OCI-LY3 (cell line): Measurements from ENCODE around the gene METAP1.
"Not testable (repeated sequence)": the region's sequence is repeated elsewhere in the genome, so short reads cannot be mapped to it uniquely, and the experiment has no call there.

Experiments
- H2AFZ ChIP-seq: fragments of 200-600, 300-600 bp; shearing (Covaris generic); 2 replicates; pipeline ENCODE4 v1.6.0; 2014; ENCODE audit warnings: antibody characterized with exemption, low read depth, low read length
- H3K27ac ChIP-seq: fragments of 200-600, 300-600 bp; sonication (generic); 2 replicates; pipeline ENCODE4 v1.5.1; 2014; ENCODE audit warnings: mild to moderate bottlenecking, low read length, moderate library complexity, mixed read lengths
- H3K27me3 ChIP-seq: fragments of 200-600, 300-600 bp; sonication (generic); 2 replicates; pipeline ENCODE4 v1.6.1; 2014; ENCODE audit warnings: low read depth, low read length, mixed read lengths
- H3K36me3 ChIP-seq: fragments of 200-600, 300-600 bp; sonication (generic); replicated peaks from 2 replicates; pipeline ENCODE3; 2014; ENCODE audit warnings: low read depth, low read length, mixed read lengths
- H3K4me1 ChIP-seq: fragments of 300-600, 200-600 bp; sonication (generic); 2 replicates; pipeline ENCODE4 v1.6.1; 2014; ENCODE audit warnings: low read length, mixed read lengths
- H3K4me2 ChIP-seq: fragments of 200-600, 300-600 bp; sonication (generic); 2 replicates; pipeline ENCODE4 v1.6.1; 2014; ENCODE audit warnings: low read length, mixed read lengths
- H3K4me3 ChIP-seq: fragments of 300-600, 200-600 bp; sonication (generic); 2 replicates; pipeline ENCODE4 v1.5.1; 2014; ENCODE audit warnings: antibody characterized with exemption, mild to moderate bottlenecking, low read length, moderate library complexity
- H3K79me2 ChIP-seq: fragments of 300-600, 200-600 bp; shearing (Covaris generic); 2 replicates; pipeline ENCODE4 v1.6.1; 2014; ENCODE audit warnings: mild to moderate bottlenecking, low read length, mixed read lengths
- H3K9ac ChIP-seq: fragments of 300-600, 200-600 bp; shearing (Covaris generic); 2 replicates; pipeline ENCODE4 v1.6.0; 2014; ENCODE audit warnings: mild to moderate bottlenecking, low read length, moderate library complexity
- H3K9me3 ChIP-seq: fragments of 200-600, 300-600 bp; shearing (Covaris generic); 2 replicates; pipeline ENCODE4 v1.6.1; 2014; ENCODE audit warnings: low read length, mixed read lengths; ENCODE audit not compliant: insufficient read depth
- H4K20me1 ChIP-seq: fragments of 200-600, 300-600 bp; sonication (generic); 2 replicates; pipeline ENCODE4 v1.6.1; 2016; ENCODE audit warnings: low read length, mixed read lengths; ENCODE audit not compliant: insufficient read depth
- CTCF ChIP-seq: fragments of 200-600, 300-600 bp; sonication (generic); IDR thresholded peaks from 2 replicates; pipeline ENCODE4 v1.5.1; 2014; ENCODE audit warnings: antibody characterized with exemption, low read length, low read depth
- EZH2phosphoT487 ChIP-seq: fragments of 200-600 bp; shearing (Covaris generic); IDR thresholded peaks from 2 replicates; pipeline ENCODE4 v1.6.1; 2018; ENCODE audit warnings: antibody characterized with exemption, mixed run types, low read depth

The METAP1 gene

GRCh38 chr4:99091216-99091575 is 95.7 kb downstream of the METAP1 start:
- no peak overlapping the region for H3K4me2 ChIP-seq
- H4K20me1 ChIP-seq = no peaks in the 10 kb centered on the region
- no peaks in the 10 kb centered on the region for H3K9me3 ChIP-seq
- H3K27me3 ChIP-seq = no peaks in the 10 kb centered on the region
- H3K4me3 ChIP-seq = no peak overlapping the region
- no peak overlapping the region for H3K9ac ChIP-seq
- H3K27ac ChIP-seq = no peak overlapping the region
- no peaks in the 10 kb centered on the region for H3K36me3 ChIP-seq
- peaks cover 23% of the 10 kb centered on the region for H3K79me2 ChIP-seq
- TF ChIP-seq CTCF = no peak
- no peak for TF ChIP-seq EZH2phosphoT487
- H3K4me1 ChIP-seq = peaks cover 18% of the 10 kb centered on the region
- H2AFZ ChIP-seq = no peak overlapping the region

- H3K4me3 ChIP-seq, H2AFZ ChIP-seq, H3K27me3 ChIP-seq, H3K4me2 ChIP-seq, H3K36me3 ChIP-seq, H3K27ac ChIP-seq, H3K9ac ChIP-seq, H4K20me1 ChIP-seq, H3K9me3 ChIP-seq: not testable (repeated sequence)
- Histone ChIP-seq H3K79me2 (peaks cover 17% of the 10 kb centered on the region), H3K4me1 (peaks cover 18% of the 10 kb centered on the region)
Measured at GRCh38 chr4:99091841-99092240, 96.3 kb downstream of the METAP1 start.

GRCh38 chr4:99099311-99099710 is 103.8 kb downstream of the METAP1 start:
- H3K4me1 ChIP-seq = no peaks in the 10 kb centered on the region
- H3K27me3 ChIP-seq = no peaks in the 10 kb centered on the region
- no peaks in the 10 kb centered on the region for H4K20me1 ChIP-seq
- H3K9ac ChIP-seq = no peak overlapping the region
- H3K79me2 ChIP-seq = no peaks in the 10 kb centered on the region
- H3K4me3 ChIP-seq = no peak overlapping the region
- no peak overlapping the region for H3K4me2 ChIP-seq
- H3K27ac ChIP-seq = no peak overlapping the region
- no peak for TF ChIP-seq CTCF
- no peak for TF ChIP-seq EZH2phosphoT487
- no peaks in the 10 kb centered on the region for H3K9me3 ChIP-seq
- no peaks in the 10 kb centered on the region for H3K36me3 ChIP-seq
- H2AFZ ChIP-seq = no peak overlapping the region

GRCh38 chr4:99099814-99100213 is 104.3 kb downstream of the METAP1 start:
- not testable (repeated sequence) for H3K27me3 ChIP-seq, H3K9ac ChIP-seq, H2AFZ ChIP-seq, H3K36me3 ChIP-seq, H4K20me1 ChIP-seq, H3K9me3 ChIP-seq, H3K79me2 ChIP-seq, H3K4me1 ChIP-seq, H3K27ac ChIP-seq, H3K4me3 ChIP-seq, H3K4me2 ChIP-seq

GRCh38 chr4:99100876-99101275 is 105.4 kb downstream of the METAP1 start:
- Histone ChIP-seq H3K9ac (no peak overlapping the region), H3K27me3 (no peaks in the 10 kb centered on the region), H3K36me3 (no peaks in the 10 kb centered on the region), H3K9me3 (no peaks in the 10 kb centered on the region), H3K4me3 (no peak overlapping the region), H3K4me2 (no peak overlapping the region), H4K20me1 (no peaks in the 10 kb centered on the region), H3K27ac (no peak overlapping the region), H2AFZ (no peak overlapping the region), H3K4me1 (no peaks in the 10 kb centered on the region), H3K79me2 (no peaks in the 10 kb centered on the region)
- TF ChIP-seq CTCF (no peak), EZH2phosphoT487 (no peak)
